ELR (cell line): ENCODE data around the gene MBD6.

Experiments
- DNase-seq: peaks from one replicate; pipeline ENCODE4 v3.0.0-alpha.2; 2015; ENCODE audit warnings: low read depth

The MBD6 gene

GRCh38 chr12:57576613-57577160, 54.1 kb downstream of the MBD6 start:
- peak; percentile 17 for DNase-seq

- DNase-seq, result no peak
These were observed 55.5 kb downstream of the MBD6 start for GRCh38 chr12:57577981-57578758.

- DNase-seq, result peak; percentile 30
These were observed 56.4 kb downstream of the MBD6 start for GRCh38 chr12:57579011-57579410.
